Endothelial cell of umbilical vein (primary cell): ENCODE measurements around the gene NFKB2. TPM values are rescaled to one million over a fixed set of nuclear protein-coding genes. Genes with fewer than 3 reads are reported as not detected.
A peak's percentile ranks its signal among the peaks of the same experiment; 100 is the strongest.

Source experiments
- BruUV-seq: library from RNA; stranded (reverse); fragments of 400-500 nt; replicated peaks from 2 replicates; lab custom pipeline; 2021; lab: Mats Ljungman, UMichigan
- CTCF ChIA-PET: fragments of 300-600, 350-600 bp; sonication (Branson Sonifier 250); formaldehyde crosslinking; loops from one replicate; lab custom pipeline; 2021; ENCODE audit warnings: antibody characterized with exemption, inconsistent platforms; lab: Charles Lee
- POLR2A ChIA-PET: fragments of 300-600, 350-600 bp; sonication (Branson Sonifier 250); formaldehyde crosslinking; loops from one replicate; lab custom pipeline; 2021; ENCODE audit warnings: antibody characterized with exemption, inconsistent platforms; lab: Charles Lee
- DNase-seq: peaks from one replicate; pipeline ENCODE4 v3.0.0-alpha.2; 2011; ENCODE audit warnings: low read depth, low spot score
- FAIRE-seq: peaks from 2 replicates; lab custom pipeline; 2011; peaks lifted over from hg19 to GRCh38; lab: Jason Lieb, UNC
- H2AFZ ChIP-seq: 2 replicates; pipeline ENCODE4 v1.6.0; 2012; ENCODE audit warnings: low read depth, low read length, control low read depth, inconsistent platforms
- H3K27ac ChIP-seq: 2 replicates; pipeline ENCODE4 v1.5.1; 2011; ENCODE audit warnings: low read depth, mild to moderate bottlenecking, control low read depth, low read length, moderate library complexity; ENCODE audit not compliant: insufficient read depth
- H3K27me3 ChIP-seq, 2 experiments: 2 replicates each; pipeline versions ENCODE4 v1.6.0 to v1.6.1; 2011; ENCODE audit warnings: low read length in 2 of 2, mixed read lengths in 1 of 2; ENCODE audit not compliant: control insufficient read depth in 2 of 2, insufficient read depth in 2 of 2
- H3K36me3 ChIP-seq, 2 experiments: 2 replicates in 1 of 2; 3 replicates in 1 of 2; pipeline ENCODE4 v1.5.1; 2011; ENCODE audit warnings: low read length in 2 of 2, mild to moderate bottlenecking in 1 of 2, moderate library complexity in 1 of 2; ENCODE audit not compliant: control insufficient read depth in 2 of 2, insufficient read depth in 2 of 2; ENCODE audit errors: extremely low read depth in 1 of 2
- H3K4me1 ChIP-seq: 3 replicates; pipeline ENCODE4 v1.5.1; 2011; ENCODE audit warnings: mild to moderate bottlenecking, low read length; ENCODE audit not compliant: control insufficient read depth, insufficient read depth; ENCODE audit errors: extremely low read depth
- H3K4me2 ChIP-seq: 2 replicates; pipeline ENCODE4 v1.6.1; 2011; ENCODE audit warnings: low read length, control low read depth, mixed read lengths; ENCODE audit not compliant: insufficient read depth
- H3K4me3 ChIP-seq, 3 experiments: fragments of 200-600 bp in 1 of 3; sonication (generic), shearing (Covaris generic) in 1 of 3; replicated peaks in 1 of 3; 2 replicates each; pipeline ENCODE4 v1.5.1; 2011 to 2016; ENCODE audit warnings: control low read depth in 3 of 3, low read length in 3 of 3, mild to moderate bottlenecking in 2 of 3, inconsistent platforms in 1 of 3, low read depth in 1 of 3, moderate library complexity in 1 of 3; ENCODE audit not compliant: insufficient read depth in 1 of 3
- H3K79me2 ChIP-seq: 2 replicates; pipeline ENCODE4 v1.6.0; 2012; ENCODE audit warnings: low read length, inconsistent platforms; ENCODE audit not compliant: control insufficient read depth, insufficient read depth
- H3K9ac ChIP-seq: replicated peaks from 2 replicates; pipeline ENCODE3; 2011; ENCODE audit warnings: low read length, control low read depth; ENCODE audit not compliant: insufficient read depth; ENCODE audit errors: extremely low read depth
- H3K9me1 ChIP-seq: replicated peaks from 3 replicates; pipeline ENCODE4 v1.6.0; 2011; ENCODE audit warnings: mild to moderate bottlenecking, low read length; ENCODE audit not compliant: control insufficient read depth, insufficient read depth; ENCODE audit errors: extremely low read depth
- H3K9me3 ChIP-seq: replicated peaks from 2 replicates; pipeline ENCODE4 v1.5.1; 2012; ENCODE audit warnings: low read length, inconsistent platforms; ENCODE audit not compliant: control insufficient read depth, insufficient read depth
- H4K20me1 ChIP-seq: replicated peaks from 2 replicates; pipeline ENCODE3; 2011; ENCODE audit warnings: mild to moderate bottlenecking, low read length; ENCODE audit not compliant: control insufficient read depth, insufficient read depth; ENCODE audit errors: extremely low read depth
- EZH2 ChIP-seq: IDR thresholded peaks from 2 replicates; pipeline ENCODE4 v1.6.1; 2012; ENCODE audit warnings: borderline replicate concordance, low read depth, mild to moderate bottlenecking, moderate library complexity, low read length, inconsistent platforms; ENCODE audit not compliant: severe bottlenecking
- FOS ChIP-seq: IDR thresholded peaks from 2 replicates; pipeline ENCODE4 v1.6.1; 2011; ENCODE audit warnings: mild to moderate bottlenecking, low read length, moderate library complexity, borderline replicate concordance; ENCODE audit not compliant: insufficient read depth
- GATA2 ChIP-seq: IDR thresholded peaks from 2 replicates; pipeline ENCODE4 v1.7.0; 2011; ENCODE audit warnings: low read depth, mild to moderate bottlenecking, moderate library complexity, mixed read lengths, low read length; ENCODE audit not compliant: insufficient read length, insufficient read depth
- JUN ChIP-seq: IDR thresholded peaks from 2 replicates; pipeline ENCODE4 v1.6.1; 2011; ENCODE audit warnings: borderline replicate concordance, low read depth; ENCODE audit not compliant: insufficient read length, insufficient read depth
- MAX ChIP-seq: IDR thresholded peaks from 2 replicates; pipeline ENCODE4 v1.6.1; 2011; ENCODE audit not compliant: insufficient read depth, insufficient read length
- MYC ChIP-seq: IDR thresholded peaks from one replicate; pipeline ENCODE4 v1.6.1; 2011; ENCODE audit warnings: mild to moderate bottlenecking, low read depth, low read length
- POLR2A ChIP-seq: IDR thresholded peaks from 2 replicates; pipeline ENCODE4 v1.6.1; 2012; ENCODE audit warnings: low read depth, mild to moderate bottlenecking, control low read depth, low read length
- POLR2AphosphoS5 ChIP-seq: IDR thresholded peaks from 2 replicates; pipeline ENCODE4 v1.6.1; 2012; ENCODE audit warnings: low read depth, mild to moderate bottlenecking, control low read depth, low read length, moderate library complexity; ENCODE audit not compliant: insufficient read depth
- dilution Hi-C: fragments of 300-500 bp; cut with MboI; formaldehyde crosslinking; loops from one replicate; pipeline ENCODE4 v1.15.0; 2019; ENCODE audit warnings: low sequenced_read_pairs; ENCODE audit not compliant: extremely low pct_ligation_motif_present
- intact Hi-C: fragments of 100-400 bp; cut with micrococcal nuclease; formaldehyde crosslinking; loops from one replicate; pipeline ENCODE4 v1.10.0; 2022
- polyA plus RNA-seq, 4 experiments: library from polyadenylated mRNA; depleted of rRNA in 3 of 4; stranded (reverse) in 3 of 4; unstranded in 1 of 4; fragments of >200 nt; gene quantifications; 2 replicates each; pipeline versions ENCODE4 v1.2.1 to v1.2.3, GENCODE V29; 2011 to 2012; ENCODE audit warnings: missing spikeins in 1 of 4
- total RNA-seq: library from RNA; stranded (reverse); gene quantifications from 2 replicates; pipeline ENCODE4 v1.2.3, GENCODE V29; 2021
- TF ChIP-seq, protein P1 (sequence below), 2 donors: IDR thresholded peaks; 1 replicate in 1 of 2; 2 replicates in 1 of 2; pipeline ENCODE4 v1.5.1; 2011; ENCODE audit warnings: low read length in 2 of 2, mild to moderate bottlenecking in 2 of 2, moderate library complexity in 2 of 2, control low read depth in 1 of 2, inconsistent platforms in 1 of 2, low read depth in 1 of 2; ENCODE audit not compliant: insufficient read depth in 1 of 2; ENCODE audit errors: extremely low read depth in 1 of 2

The NFKB2 gene
- total and polyA plus RNA-seq, 2 donors (not counting 3 experiments of a cell fraction or from before 2014, with no cell fraction given) = 21.0 to 25.6 TPM

- POLR2A ChIA-PET = interaction anchor here (1.8 kb wide), 1 partner anchor 13 kb away, joined by 6 read pairs; the partner anchor contains the start of gene CUEDC2
Observed at GRCh38 chr10:102419269-102420180, 24.0 kb downstream of the NFKB2 start.

More at GRCh38 chr10:102419269-102420180, 24.0 kb downstream of the NFKB2 start:
- Histone ChIP-seq H3K79me2 (no peaks in the 10 kb centered on the region), H3K27me3 (peaks cover 3 to 7% of the 10 kb centered on the region in 2 experiments), H3K4me3 (peak overlapping the region; percentile 1 to 20 (median 7)), H3K4me2 (peak overlapping the region; percentile 63), H3K9me3 (no peaks in the 10 kb centered on the region), H3K27ac (no peak overlapping the region), H4K20me1 (no peaks in the 10 kb centered on the region), H2AFZ (peak overlapping the region; percentile 5), H3K9me1 (no peaks in the 10 kb centered on the region), H3K4me1 (peaks cover 20% of the 10 kb centered on the region), H3K9ac (no peak overlapping the region), H3K36me3 (peaks cover 0 to 9% of the 10 kb centered on the region in 2 experiments)
- TF ChIP-seq MAX = no peak
- no peak for TF ChIP-seq POLR2AphosphoS5
- TF ChIP-seq MYC = no peak
- TF ChIP-seq FOS = no peak
- TF ChIP-seq, protein P1, sequence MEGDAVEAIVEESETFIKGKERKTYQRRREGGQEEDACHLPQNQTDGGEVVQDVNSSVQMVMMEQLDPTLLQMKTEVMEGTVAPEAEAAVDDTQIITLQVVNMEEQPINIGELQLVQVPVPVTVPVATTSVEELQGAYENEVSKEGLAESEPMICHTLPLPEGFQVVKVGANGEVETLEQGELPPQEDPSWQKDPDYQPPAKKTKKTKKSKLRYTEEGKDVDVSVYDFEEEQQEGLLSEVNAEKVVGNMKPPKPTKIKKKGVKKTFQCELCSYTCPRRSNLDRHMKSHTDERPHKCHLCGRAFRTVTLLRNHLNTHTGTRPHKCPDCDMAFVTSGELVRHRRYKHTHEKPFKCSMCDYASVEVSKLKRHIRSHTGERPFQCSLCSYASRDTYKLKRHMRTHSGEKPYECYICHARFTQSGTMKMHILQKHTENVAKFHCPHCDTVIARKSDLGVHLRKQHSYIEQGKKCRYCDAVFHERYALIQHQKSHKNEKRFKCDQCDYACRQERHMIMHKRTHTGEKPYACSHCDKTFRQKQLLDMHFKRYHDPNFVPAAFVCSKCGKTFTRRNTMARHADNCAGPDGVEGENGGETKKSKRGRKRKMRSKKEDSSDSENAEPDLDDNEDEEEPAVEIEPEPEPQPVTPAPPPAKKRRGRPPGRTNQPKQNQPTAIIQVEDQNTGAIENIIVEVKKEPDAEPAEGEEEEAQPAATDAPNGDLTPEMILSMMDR (IDR thresholded peaks at IDR 0.05; ENCODE audit: extremely low read depth in 1 of 2, insufficient read depth in 1 of 2, low read depth in 1 of 2, low read length in 2 of 2) = no peak
- TF ChIP-seq POLR2A = no peak
- no peak for TF ChIP-seq GATA2
- no peak for TF ChIP-seq EZH2
- TF ChIP-seq JUN = no peak
- DNase-seq (peak; percentile 39), FAIRE-seq (peak; percentile 59)
- CTCF ChIA-PET = interaction anchor here (0.6 to 6.5 kb wide), 7 partner anchors 13 to 250 kb away, joined by 3 to 74 read pairs (median 33); partner anchors contain the start of genes CUEDC2 and NFKB2
- intact Hi-C loops (loop anchor here (5.0 kb wide), 3 partner anchors 83 to 228 kb away; partner anchors contain the start of genes ACTR1A and SUFU), dilution Hi-C loops (no loop called here)
- no TSS peak for BruUV-seq
